Neural progenitor cell (in vitro differentiated cells): ENCODE data around the gene NOL6.

ENCODE experiments used
- CTCF ChIP-seq: fragments of 200-600 bp; sonication (generic); IDR thresholded peaks from 2 replicates; pipeline ENCODE4 v1.5.1; 2017; ENCODE audit warnings: antibody characterized with exemption, mild to moderate bottlenecking
- EZH2 ChIP-seq: fragments of 200-600 bp; sonication (generic); IDR thresholded peaks from 2 replicates; pipeline ENCODE4 v1.6.1; 2017; ENCODE audit warnings: antibody characterized with exemption, mild to moderate bottlenecking, moderate library complexity

- TF ChIP-seq CTCF (no peak), EZH2 (no peak)
These were observed 25.7 kb downstream of the NOL6 start for GRCh38 chr9:33447799-33448553.
